ENCODE results near the gene PRKCB.

PRKCB gene

GRCh38 chr16:24069036-24069590 is 233.3 kb downstream of the PRKCB start:
- H3K4me3 ChIP-seq (ENCODE audit: low read length), result no peak overlapping the region
- no peak for TF ChIP-seq ZNF274 (IDR thresholded peaks at IDR 0.05; ENCODE audit: low read depth, low read length)

- no peak overlapping the region for H3K4me3 ChIP-seq (ENCODE audit: low read length)
- no peak for TF ChIP-seq ZNF274 (IDR thresholded peaks at IDR 0.05; ENCODE audit: low read depth, low read length)
Observed at GRCh38 chr16:24070851-24071250, 235.1 kb downstream of the PRKCB start.

GRCh38 chr16:24071666-24072360 is 236.0 kb downstream of the PRKCB start:
- TF ChIP-seq ZNF274 (IDR thresholded peaks at IDR 0.05; ENCODE audit: low read depth, low read length), result no peak
- H3K4me3 ChIP-seq (ENCODE audit: low read length), result no peak overlapping the region

GRCh38 chr16:24073321-24073720 is 237.5 kb downstream of the PRKCB start:
- TF ChIP-seq ZNF274 (IDR thresholded peaks at IDR 0.05; ENCODE audit: low read depth, low read length), result no peak
- no peak overlapping the region for H3K4me3 ChIP-seq (ENCODE audit: low read length)

- H3K4me3 ChIP-seq (ENCODE audit: low read length), result no peak overlapping the region
- no peak for TF ChIP-seq ZNF274 (IDR thresholded peaks at IDR 0.05; ENCODE audit: low read depth, low read length)
Observed at GRCh38 chr16:24074574-24074973, 238.8 kb downstream of the PRKCB start.

- no peak overlapping the region for H3K4me3 ChIP-seq (ENCODE audit: low read length)
- TF ChIP-seq ZNF274 (IDR thresholded peaks at IDR 0.05; ENCODE audit: low read depth, low read length), result no peak
Observed at GRCh38 chr16:24075302-24075701, 239.5 kb downstream of the PRKCB start.

- TF ChIP-seq ZNF274 (IDR thresholded peaks at IDR 0.05; ENCODE audit: low read depth, low read length), result no peak
- no peak overlapping the region for H3K4me3 ChIP-seq (ENCODE audit: low read length)
Observed at GRCh38 chr16:24075931-24076716, 240.3 kb downstream of the PRKCB start.

GRCh38 chr16:24077292-24077691 is 241.5 kb downstream of the PRKCB start:
- no peak overlapping the region for H3K4me3 ChIP-seq (ENCODE audit: low read length)
- TF ChIP-seq ZNF274 (IDR thresholded peaks at IDR 0.05; ENCODE audit: low read depth, low read length), result no peak

GRCh38 chr16:24077966-24078365 is 242.2 kb downstream of the PRKCB start:
- TF ChIP-seq ZNF274 (IDR thresholded peaks at IDR 0.05; ENCODE audit: low read depth, low read length), result no peak
- H3K4me3 ChIP-seq (ENCODE audit: low read length), result no peak overlapping the region

- no peak for TF ChIP-seq ZNF274 (IDR thresholded peaks at IDR 0.05; ENCODE audit: low read depth, low read length)
Observed at GRCh38 chr16:24085666-24086065, 249.9 kb downstream of the PRKCB start.

GRCh38 chr16:24087891-24088410 is 252.2 kb downstream of the PRKCB start:
- no peak for TF ChIP-seq ZNF274 (IDR thresholded peaks at IDR 0.05; ENCODE audit: low read depth, low read length)
- no peak overlapping the region for H3K4me3 ChIP-seq (ENCODE audit: low read length)

More at GRCh38 chr16:24085666-24086065, 249.9 kb downstream of the PRKCB start:
- no peak overlapping the region for H3K4me3 ChIP-seq (ENCODE audit: low read length)

- H3K4me3 ChIP-seq (ENCODE audit: low read length), result no peak overlapping the region
- no peak for TF ChIP-seq ZNF274 (IDR thresholded peaks at IDR 0.05; ENCODE audit: low read depth, low read length)
Observed at GRCh38 chr16:24088767-24089166, 253.0 kb downstream of the PRKCB start.

- no peak overlapping the region for H3K4me3 ChIP-seq (ENCODE audit: low read length)
- no peak for TF ChIP-seq ZNF274 (IDR thresholded peaks at IDR 0.05; ENCODE audit: low read depth, low read length)
Observed at GRCh38 chr16:24091125-24091524, 255.3 kb downstream of the PRKCB start.

GRCh38 chr16:24093049-24093448 is 257.3 kb downstream of the PRKCB start:
- TF ChIP-seq ZNF274 (IDR thresholded peaks at IDR 0.05; ENCODE audit: low read depth, low read length), result no peak
- H3K4me3 ChIP-seq (ENCODE audit: low read length), result no peak overlapping the region

- H3K4me3 ChIP-seq (ENCODE audit: low read length), result no peak overlapping the region
- TF ChIP-seq ZNF274 (IDR thresholded peaks at IDR 0.05; ENCODE audit: low read depth, low read length), result no peak
Observed at GRCh38 chr16:24094660-24095059, 258.9 kb downstream of the PRKCB start.

Measured in GM08714 (cell line).